H1 (cell line): ENCODE results near the gene MTFR2. TPM values are rescaled to one million over a fixed set of nuclear protein-coding genes. Genes with fewer than 3 reads are reported as not detected.

Experiments
- BCL11A ChIP-seq, 2 experiments: IDR thresholded peaks; one replicate each; pipeline ENCODE4 v1.6.1; 2011; ENCODE audit warnings: low read depth in 2 of 2, low read length in 2 of 2, mild to moderate bottlenecking in 2 of 2
- BRCA1 ChIP-seq: IDR thresholded peaks from 2 replicates; pipeline ENCODE4 v1.6.1; 2012; ENCODE audit warnings: low read depth, low read length, improper control_type of control experiment
- CEBPB ChIP-seq: IDR thresholded peaks from 2 replicates; pipeline ENCODE4 v1.6.1; 2012; ENCODE audit warnings: low read depth, low read length
- JUN ChIP-seq: IDR thresholded peaks from 2 replicates; pipeline ENCODE4 v1.6.1; 2011; ENCODE audit warnings: low read depth, mild to moderate bottlenecking, improper control_type of control experiment, low read length
- POU5F1 ChIP-seq: IDR thresholded peaks from 2 replicates; pipeline ENCODE4 v1.6.1; 2011; ENCODE audit warnings: low read depth, mild to moderate bottlenecking, low read length, moderate library complexity
- SIRT6 ChIP-seq: IDR thresholded peaks from one replicate; pipeline ENCODE4 v1.7.1; 2012; ENCODE audit warnings: low read length, inconsistent platforms
- SP2 ChIP-seq: IDR thresholded peaks from 2 replicates; pipeline ENCODE4 v1.6.1; 2012; ENCODE audit warnings: mild to moderate bottlenecking, low read length, inconsistent platforms
- TCF12 ChIP-seq: IDR thresholded peaks from 2 replicates; pipeline ENCODE4 v1.6.1; 2011; ENCODE audit warnings: low read depth, mild to moderate bottlenecking, low read length
- polyA plus RNA-seq, 7 experiments: library from polyadenylated mRNA; depleted of rRNA in 3 of 7; stranded (reverse) in 5 of 7; unstranded in 2 of 7; fragments of >200 nt in 5 of 7; fragments of 200-250 nt in 2 of 7; gene quantifications; 1 replicate in 5 of 7; 2 replicates in 1 of 7; 4 replicates in 1 of 7; pipeline versions ENCODE4 v1.2.1 to v1.2.3, GENCODE V29; 2011 to 2013; ENCODE audit warnings: missing spikeins in 2 of 7, mixed read lengths in 2 of 7
- total RNA-seq: library from RNA; stranded (reverse); fragmentation: NEBNext Ultra II Directional; extraction: Animal tissue kit (Norgen Biotek cat#: 25700); gene quantifications from 2 replicates; pipeline ENCODE4 v1.2.1, GENCODE V29; 2021
- TF ChIP-seq, protein P1 (sequence below): fragments of 300-600 bp; sonication (generic); IDR thresholded peaks from 2 replicates; pipeline ENCODE4 v1.7.1; 2012; ENCODE audit warnings: low read length, moderate library complexity, mild to moderate bottlenecking, inconsistent platforms; ENCODE audit not compliant: insufficient replicate concordance

The MTFR2 gene
- total and polyA plus RNA-seq, 2 of the 8 experiments (the other 6 are each of a cell fraction or from before 2014, with no cell fraction given): 8.5 to 10.7 TPM

- TF ChIP-seq, protein P1, sequence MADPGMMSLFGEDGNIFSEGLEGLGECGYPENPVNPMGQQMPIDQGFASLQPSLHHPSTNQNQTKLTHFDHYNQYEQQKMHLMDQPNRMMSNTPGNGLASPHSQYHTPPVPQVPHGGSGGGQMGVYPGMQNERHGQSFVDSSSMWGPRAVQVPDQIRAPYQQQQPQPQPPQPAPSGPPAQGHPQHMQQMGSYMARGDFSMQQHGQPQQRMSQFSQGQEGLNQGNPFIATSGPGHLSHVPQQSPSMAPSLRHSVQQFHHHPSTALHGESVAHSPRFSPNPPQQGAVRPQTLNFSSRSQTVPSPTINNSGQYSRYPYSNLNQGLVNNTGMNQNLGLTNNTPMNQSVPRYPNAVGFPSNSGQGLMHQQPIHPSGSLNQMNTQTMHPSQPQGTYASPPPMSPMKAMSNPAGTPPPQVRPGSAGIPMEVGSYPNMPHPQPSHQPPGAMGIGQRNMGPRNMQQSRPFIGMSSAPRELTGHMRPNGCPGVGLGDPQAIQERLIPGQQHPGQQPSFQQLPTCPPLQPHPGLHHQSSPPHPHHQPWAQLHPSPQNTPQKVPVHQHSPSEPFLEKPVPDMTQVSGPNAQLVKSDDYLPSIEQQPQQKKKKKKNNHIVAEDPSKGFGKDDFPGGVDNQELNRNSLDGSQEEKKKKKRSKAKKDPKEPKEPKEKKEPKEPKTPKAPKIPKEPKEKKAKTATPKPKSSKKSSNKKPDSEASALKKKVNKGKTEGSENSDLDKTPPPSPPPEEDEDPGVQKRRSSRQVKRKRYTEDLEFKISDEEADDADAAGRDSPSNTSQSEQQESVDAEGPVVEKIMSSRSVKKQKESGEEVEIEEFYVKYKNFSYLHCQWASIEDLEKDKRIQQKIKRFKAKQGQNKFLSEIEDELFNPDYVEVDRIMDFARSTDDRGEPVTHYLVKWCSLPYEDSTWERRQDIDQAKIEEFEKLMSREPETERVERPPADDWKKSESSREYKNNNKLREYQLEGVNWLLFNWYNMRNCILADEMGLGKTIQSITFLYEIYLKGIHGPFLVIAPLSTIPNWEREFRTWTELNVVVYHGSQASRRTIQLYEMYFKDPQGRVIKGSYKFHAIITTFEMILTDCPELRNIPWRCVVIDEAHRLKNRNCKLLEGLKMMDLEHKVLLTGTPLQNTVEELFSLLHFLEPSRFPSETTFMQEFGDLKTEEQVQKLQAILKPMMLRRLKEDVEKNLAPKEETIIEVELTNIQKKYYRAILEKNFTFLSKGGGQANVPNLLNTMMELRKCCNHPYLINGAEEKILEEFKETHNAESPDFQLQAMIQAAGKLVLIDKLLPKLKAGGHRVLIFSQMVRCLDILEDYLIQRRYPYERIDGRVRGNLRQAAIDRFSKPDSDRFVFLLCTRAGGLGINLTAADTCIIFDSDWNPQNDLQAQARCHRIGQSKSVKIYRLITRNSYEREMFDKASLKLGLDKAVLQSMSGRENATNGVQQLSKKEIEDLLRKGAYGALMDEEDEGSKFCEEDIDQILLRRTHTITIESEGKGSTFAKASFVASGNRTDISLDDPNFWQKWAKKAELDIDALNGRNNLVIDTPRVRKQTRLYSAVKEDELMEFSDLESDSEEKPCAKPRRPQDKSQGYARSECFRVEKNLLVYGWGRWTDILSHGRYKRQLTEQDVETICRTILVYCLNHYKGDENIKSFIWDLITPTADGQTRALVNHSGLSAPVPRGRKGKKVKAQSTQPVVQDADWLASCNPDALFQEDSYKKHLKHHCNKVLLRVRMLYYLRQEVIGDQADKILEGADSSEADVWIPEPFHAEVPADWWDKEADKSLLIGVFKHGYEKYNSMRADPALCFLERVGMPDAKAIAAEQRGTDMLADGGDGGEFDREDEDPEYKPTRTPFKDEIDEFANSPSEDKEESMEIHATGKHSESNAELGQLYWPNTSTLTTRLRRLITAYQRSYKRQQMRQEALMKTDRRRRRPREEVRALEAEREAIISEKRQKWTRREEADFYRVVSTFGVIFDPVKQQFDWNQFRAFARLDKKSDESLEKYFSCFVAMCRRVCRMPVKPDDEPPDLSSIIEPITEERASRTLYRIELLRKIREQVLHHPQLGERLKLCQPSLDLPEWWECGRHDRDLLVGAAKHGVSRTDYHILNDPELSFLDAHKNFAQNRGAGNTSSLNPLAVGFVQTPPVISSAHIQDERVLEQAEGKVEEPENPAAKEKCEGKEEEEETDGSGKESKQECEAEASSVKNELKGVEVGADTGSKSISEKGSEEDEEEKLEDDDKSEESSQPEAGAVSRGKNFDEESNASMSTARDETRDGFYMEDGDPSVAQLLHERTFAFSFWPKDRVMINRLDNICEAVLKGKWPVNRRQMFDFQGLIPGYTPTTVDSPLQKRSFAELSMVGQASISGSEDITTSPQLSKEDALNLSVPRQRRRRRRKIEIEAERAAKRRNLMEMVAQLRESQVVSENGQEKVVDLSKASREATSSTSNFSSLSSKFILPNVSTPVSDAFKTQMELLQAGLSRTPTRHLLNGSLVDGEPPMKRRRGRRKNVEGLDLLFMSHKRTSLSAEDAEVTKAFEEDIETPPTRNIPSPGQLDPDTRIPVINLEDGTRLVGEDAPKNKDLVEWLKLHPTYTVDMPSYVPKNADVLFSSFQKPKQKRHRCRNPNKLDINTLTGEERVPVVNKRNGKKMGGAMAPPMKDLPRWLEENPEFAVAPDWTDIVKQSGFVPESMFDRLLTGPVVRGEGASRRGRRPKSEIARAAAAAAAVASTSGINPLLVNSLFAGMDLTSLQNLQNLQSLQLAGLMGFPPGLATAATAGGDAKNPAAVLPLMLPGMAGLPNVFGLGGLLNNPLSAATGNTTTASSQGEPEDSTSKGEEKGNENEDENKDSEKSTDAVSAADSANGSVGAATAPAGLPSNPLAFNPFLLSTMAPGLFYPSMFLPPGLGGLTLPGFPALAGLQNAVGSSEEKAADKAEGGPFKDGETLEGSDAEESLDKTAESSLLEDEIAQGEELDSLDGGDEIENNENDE: no peak
- TF ChIP-seq TCF12: no peak
- no peak for TF ChIP-seq POU5F1
- no peak for TF ChIP-seq SP2
- TF ChIP-seq BRCA1: no peak
- no peak for TF ChIP-seq CEBPB
- TF ChIP-seq JUN: no peak
- TF ChIP-seq BCL11A (IDR thresholded peaks at IDR 0.05; ENCODE audit: low read depth in 2 of 2, low read length in 2 of 2): no peak
- TF ChIP-seq SIRT6: no peak
These were observed 24.0 kb upstream of the MTFR2 start (continued) for GRCh38 chr6:136274062-136274461.
